ENCODE results near the gene GLI3.

The GLI3 gene

DNA sequence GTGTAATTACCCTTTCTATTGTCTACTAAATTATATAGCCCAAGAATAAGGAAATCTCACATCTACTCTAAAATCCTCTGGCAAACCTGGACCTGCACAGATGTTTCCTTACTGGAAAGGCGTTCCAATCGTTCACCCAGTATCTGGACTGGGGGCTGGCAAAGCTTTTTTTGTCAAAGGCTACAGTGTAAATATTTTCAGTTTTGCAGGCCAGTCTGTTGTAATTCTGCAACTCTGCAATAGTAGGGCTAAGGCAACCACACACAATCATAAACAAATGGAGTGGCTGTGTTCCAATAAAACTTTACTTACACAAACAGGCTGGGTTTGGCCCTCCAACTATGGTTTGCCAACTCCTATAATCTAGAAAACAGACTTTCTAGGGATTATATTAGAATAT lies 56.2 kb downstream of the GLI3 start:
- DNase-seq (ENCODE audit: low read depth in 4 of 4, low spot score in 1 of 4), result no peak

GRCh38 chr7:42176724-42177101 lies 60.3 kb downstream of the GLI3 start:
- no peak for DNase-seq (ENCODE audit: low read depth in 4 of 4, low spot score in 1 of 4)

DNA sequence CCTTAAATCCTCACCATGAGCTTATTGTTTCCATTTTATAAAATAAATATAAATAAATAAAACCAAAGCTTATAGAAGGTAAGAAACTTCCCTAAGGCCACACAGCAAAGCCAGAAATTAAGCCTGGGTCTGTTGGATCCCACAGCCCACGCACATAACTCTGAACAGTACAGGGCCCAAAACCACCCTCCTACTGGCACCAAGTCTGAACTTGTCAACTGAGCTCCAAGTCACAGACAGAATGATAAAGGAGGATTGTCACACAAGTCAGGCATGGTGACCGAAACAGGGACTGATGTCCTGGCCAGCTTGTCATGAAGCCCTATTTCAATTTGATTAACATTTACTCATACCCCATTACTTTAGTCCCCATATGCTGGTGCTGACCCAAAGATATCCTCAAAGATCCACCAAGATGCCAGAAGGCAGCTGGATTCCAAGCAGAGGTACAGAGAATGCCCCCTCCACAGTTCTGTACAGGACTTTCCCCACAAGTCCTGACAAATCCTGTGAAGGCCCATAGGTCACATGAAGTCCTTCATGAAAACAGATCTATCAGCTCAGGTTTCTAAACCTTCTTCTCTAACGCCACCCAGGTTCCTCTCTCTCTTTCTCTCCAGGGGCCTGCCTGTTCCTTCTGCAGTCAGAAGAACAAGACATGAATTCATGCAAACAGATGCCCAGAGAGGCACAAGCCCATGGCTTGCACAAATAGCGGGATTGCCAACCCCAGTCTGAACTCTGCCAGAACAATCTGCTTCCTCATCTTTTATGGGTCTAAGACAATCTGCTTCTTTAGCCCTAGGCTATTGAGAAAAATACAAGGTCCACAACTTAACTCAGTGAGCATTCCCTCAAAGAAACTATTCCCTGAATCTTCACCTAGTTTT lies 60.9 kb downstream of the GLI3 start:
- no peak for DNase-seq (ENCODE audit: low read depth in 4 of 4, low spot score in 1 of 4)

GRCh38 chr7:42174391-42174912 lies 62.6 kb downstream of the GLI3 start:
- no peak for DNase-seq (ENCODE audit: low read depth in 4 of 4, low spot score in 1 of 4)

DNA sequence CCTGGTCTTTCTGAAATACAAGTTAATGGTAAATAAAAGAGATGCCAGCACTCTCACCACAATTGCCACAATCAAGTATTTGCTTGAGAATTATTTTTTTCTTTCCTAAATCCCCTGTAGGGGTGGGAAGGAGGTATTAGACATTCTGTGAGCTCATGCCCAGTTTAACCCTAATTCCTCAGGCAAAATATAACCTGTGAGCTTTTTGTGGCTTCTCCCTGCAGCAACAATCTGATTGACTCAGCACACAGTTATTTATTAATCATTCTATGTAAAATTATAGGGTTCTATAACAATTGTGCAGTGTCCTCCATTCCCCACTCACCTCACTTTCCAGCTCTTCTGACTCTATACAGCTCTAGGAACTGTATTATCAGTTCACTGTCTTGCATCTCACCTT lies 66.3 kb downstream of the GLI3 start:
- DNase-seq (ENCODE audit: low read depth in 4 of 4, low spot score in 1 of 4), result no peak

DNA sequence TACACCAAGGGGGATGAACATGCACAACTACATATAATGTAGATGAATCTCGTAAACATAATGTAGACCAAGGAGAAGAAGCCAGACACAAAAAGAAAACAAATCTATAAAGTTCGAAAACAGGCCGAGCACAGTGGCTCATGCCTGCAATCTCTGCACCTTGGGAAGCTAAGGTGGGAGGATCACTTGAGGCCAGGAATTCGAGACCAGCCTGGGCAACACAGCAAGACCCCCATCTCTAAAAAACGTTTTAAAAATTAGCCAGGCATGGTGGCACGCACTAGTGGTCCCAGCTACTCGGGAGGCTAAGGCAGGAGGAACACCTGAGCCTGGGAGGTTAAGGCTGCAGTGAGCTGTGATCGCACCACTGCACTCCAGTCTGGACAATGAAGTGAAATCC lies 68.5 kb downstream of the GLI3 start:
- no peak for DNase-seq (ENCODE audit: low read depth in 4 of 4, low spot score in 1 of 4)

DNA sequence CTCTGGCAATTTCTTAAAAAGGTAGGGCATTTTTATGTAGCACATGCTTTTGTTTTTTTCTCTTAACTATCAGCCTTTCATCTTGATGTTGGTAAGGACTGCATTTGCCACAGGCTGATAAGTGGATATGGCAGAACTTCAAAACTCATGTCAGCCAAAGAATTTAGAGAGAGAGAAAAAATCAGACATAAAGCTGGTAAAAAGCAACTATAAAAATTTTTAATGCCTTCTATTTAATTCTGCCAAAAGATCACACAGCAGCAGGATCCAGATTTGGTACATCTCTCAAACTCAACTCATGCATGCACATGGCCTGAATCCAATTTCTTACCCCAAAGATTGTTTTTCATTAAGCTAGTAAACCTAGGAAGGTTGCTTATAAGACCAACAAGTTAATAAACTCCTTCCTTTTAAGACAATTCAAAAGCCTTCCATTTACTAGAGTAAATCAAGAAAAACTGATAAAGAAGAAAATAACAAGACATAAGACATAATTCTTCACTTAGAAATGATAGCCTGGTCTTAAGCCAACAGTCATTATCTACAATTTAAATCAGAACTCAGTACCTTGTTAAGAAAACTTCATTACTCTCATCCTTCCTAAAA lies 69.3 kb downstream of the GLI3 start:
- no peak for DNase-seq (ENCODE audit: low read depth in 4 of 4, low spot score in 1 of 4)

DNA sequence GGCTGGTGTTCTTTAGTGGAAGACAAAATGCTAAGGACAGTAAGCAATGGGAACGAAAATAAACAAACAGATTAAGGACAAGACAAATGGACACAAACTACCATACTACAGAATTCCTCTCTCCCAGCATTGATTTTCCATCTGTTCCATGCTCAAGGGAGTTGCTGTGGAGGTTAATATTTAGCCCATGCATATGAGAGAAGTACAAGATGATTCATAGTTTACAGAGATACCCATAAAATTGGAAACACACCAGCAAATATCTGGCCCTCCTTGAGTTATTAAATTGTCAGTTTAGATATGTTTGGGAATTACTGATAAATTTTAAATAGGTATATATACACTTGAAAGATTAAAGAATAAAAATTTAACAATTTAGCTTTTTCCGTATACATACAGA lies 69.8 kb downstream of the GLI3 start:
- DNase-seq (ENCODE audit: low read depth in 4 of 4, low spot score in 1 of 4), result no peak

DNA sequence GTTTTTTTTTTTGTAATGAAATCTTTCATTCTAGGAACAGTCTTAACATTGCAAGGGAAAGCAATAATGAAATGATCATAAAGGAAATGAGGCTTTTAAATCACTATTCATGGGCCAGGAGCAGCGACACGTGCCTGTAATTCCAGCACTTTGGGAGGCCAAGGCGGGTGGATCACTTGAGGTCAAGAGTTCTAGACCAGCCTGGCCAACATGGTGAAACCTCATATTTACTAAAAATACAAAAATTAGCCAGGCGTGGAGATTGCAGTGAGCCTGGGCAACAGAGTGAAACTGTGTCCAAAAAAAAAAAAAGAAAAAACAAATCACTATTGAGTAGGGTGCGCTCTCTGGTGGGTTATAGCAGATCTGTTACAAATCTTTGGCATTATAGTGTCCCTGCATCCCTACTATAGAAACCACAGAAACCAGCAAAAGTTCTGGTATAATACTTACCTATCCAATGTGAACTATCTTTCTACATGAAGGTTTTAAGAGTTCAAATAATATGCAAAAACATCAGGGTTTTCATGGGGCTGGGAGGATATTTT lies 72.1 kb downstream of the GLI3 start:
- DNase-seq (ENCODE audit: low read depth in 4 of 4, low spot score in 1 of 4), result no peak

- no peak for DNase-seq (ENCODE audit: low read depth in 4 of 4, low spot score in 1 of 4)
Measured at GRCh38 chr7:42162560-42163325, 74.3 kb downstream of the GLI3 start.

- DNase-seq (ENCODE audit: low read depth in 4 of 4, low spot score in 1 of 4), result no peak
Measured at GRCh38 chr7:42161719-42162118, 75.3 kb downstream of the GLI3 start.

- DNase-seq (ENCODE audit: low read depth in 4 of 4, low spot score in 1 of 4), result no peak
Measured at GRCh38 chr7:42161110-42161509, 75.9 kb downstream of the GLI3 start.

- no peak for DNase-seq (ENCODE audit: low read depth in 4 of 4, low spot score in 1 of 4)
Measured at GRCh38 chr7:42159130-42159529, 77.9 kb downstream of the GLI3 start.

GRCh38 chr7:42156967-42157721 lies 79.9 kb downstream of the GLI3 start:
- DNase-seq (ENCODE audit: low read depth in 4 of 4, low spot score in 1 of 4), result no peak

GRCh38 chr7:42156291-42156865 lies 80.6 kb downstream of the GLI3 start:
- no peak for DNase-seq (ENCODE audit: low read depth in 4 of 4, low spot score in 1 of 4)

- no peak for DNase-seq (ENCODE audit: low read depth in 4 of 4, low spot score in 1 of 4)
Measured at GRCh38 chr7:42155584-42156290, 81.3 kb downstream of the GLI3 start.

DNA sequence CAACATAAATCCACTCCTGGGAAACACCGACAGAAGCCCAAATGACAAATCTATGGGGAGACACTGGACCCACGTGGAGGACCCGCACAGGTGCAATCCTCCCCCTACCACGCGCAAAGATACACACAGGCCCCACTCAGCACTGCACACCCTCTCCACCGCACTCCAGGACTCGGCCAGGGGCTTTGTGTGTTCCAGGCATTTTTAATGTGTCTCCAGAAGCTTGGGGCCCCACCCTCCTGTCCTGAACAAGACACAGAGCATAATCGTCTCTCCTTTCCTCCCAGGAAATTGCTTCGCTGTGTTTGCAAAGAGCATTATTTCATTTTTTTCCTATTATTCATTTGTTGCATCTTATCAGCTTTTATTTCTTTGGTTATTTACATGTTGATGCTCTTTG lies 82.8 kb downstream of the GLI3 start:
- no peak for DNase-seq (ENCODE audit: low read depth in 4 of 4, low spot score in 1 of 4)

GRCh38 chr7:42152329-42153205 lies 84.4 kb downstream of the GLI3 start:
- DNase-seq (ENCODE audit: low read depth in 4 of 4, low spot score in 1 of 4), result no peak

GRCh38 chr7:42151309-42151708 lies 85.7 kb downstream of the GLI3 start:
- no peak for DNase-seq (ENCODE audit: low read depth in 4 of 4, low spot score in 1 of 4)

All from stimulated activated CD4-positive, alpha-beta T cell treated with anti-CD3 and anti-CD28 coated beads, Interleukin-1b, Interleukin-23, amount 100 ng/mL, for 24 hours (primary cell).